ENCODE results near the gene MAP7D3. TPM values are rescaled to one million over a fixed set of nuclear protein-coding genes. Genes with fewer than 3 reads are reported as not detected.
A peak's percentile ranks its signal among the peaks of the same experiment; 100 is the strongest.

The MAP7D3 gene
- total and polyA plus RNA-seq, 12 donors = 5.9 to 14.9 (median 7.9) TPM

DNA sequence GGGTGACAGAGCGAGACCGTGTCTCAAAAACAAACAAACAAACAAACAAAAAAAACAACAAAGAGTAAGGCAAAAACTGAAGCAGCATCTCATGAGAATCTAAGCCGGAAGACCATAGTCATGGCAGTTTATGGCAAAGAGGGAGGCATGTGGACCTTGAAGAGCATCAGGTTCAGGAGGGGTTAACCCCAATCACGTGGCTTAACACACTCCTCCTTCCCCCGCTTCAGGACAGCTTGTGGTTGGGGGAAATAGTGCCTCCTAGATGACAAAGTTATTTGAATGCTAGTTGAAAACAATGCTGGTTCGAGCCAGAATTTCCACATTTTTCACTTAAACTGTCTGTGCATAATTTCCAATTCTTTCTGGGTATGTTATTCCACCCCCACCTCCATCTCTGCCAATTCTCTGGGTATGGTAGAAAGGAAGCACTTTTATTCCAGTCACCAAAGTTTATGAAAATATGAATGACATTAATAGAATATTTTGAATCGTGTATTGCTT lies 11.7 kb upstream of the MAP7D3 start:
- no peak for DNase-seq
- TF ChIP-seq, protein P1, sequence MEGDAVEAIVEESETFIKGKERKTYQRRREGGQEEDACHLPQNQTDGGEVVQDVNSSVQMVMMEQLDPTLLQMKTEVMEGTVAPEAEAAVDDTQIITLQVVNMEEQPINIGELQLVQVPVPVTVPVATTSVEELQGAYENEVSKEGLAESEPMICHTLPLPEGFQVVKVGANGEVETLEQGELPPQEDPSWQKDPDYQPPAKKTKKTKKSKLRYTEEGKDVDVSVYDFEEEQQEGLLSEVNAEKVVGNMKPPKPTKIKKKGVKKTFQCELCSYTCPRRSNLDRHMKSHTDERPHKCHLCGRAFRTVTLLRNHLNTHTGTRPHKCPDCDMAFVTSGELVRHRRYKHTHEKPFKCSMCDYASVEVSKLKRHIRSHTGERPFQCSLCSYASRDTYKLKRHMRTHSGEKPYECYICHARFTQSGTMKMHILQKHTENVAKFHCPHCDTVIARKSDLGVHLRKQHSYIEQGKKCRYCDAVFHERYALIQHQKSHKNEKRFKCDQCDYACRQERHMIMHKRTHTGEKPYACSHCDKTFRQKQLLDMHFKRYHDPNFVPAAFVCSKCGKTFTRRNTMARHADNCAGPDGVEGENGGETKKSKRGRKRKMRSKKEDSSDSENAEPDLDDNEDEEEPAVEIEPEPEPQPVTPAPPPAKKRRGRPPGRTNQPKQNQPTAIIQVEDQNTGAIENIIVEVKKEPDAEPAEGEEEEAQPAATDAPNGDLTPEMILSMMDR (IDR thresholded peaks at IDR 0.05) = no peak
- TF ChIP-seq POLR2A (IDR thresholded peaks at IDR 0.05) = no peak
- H3K9me3 ChIP-seq (replicated peaks in 1 of 3) = no peaks in the 10 kb centered on the region
- H3K36me3 ChIP-seq (replicated peaks in 1 of 2) = no peaks in the 10 kb centered on the region
- no peaks in the 10 kb centered on the region for H3K4me1 ChIP-seq (replicated peaks in 1 of 2)
- 58 to 64% (median 62%) methylated on average over 7 of the region's 7 CpGs for WGBS, 4 donors
- H3K27ac ChIP-seq = peak overlapping the region in 1 of 5 donors; percentile 22
- H3K27me3 ChIP-seq = peaks cover 4% of the 10 kb centered on the region
- no peak overlapping the region for H3K4me3 ChIP-seq
- intact Hi-C loops (cut with DNase I) = no loop called here

DNA sequence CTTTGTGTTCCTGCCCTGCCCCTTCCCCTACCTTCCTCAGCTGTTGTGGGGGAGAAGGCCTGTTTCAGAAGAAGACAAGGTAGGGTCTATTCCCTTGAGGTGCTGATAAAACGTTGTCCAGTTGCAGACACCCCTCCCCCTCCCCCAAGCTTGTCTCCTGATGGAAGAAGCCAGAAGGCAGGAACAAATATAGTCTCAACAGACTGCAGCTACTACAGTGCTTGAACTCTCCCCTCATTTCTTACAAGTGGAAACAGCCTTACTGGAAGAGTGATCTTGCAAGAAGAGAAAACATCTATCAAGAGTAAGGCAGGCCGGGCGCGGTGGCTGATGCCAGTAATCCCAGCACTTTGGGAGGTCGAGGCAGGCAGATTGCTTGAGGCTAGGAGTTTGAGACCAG lies 11.0 kb upstream of the MAP7D3 start:
- Histone ChIP-seq H3K4me1 (replicated peaks in 1 of 2) (no peaks in the 10 kb centered on the region), H3K9me3 (replicated peaks in 1 of 3) (no peaks in the 10 kb centered on the region), H3K36me3 (replicated peaks in 1 of 2) (no peaks in the 10 kb centered on the region), H3K27me3 (peaks cover 4% of the 10 kb centered on the region), H3K4me3 (no peak overlapping the region), H3K27ac (peak overlapping the region in 1 of 5 donors; percentile 22)
- TF ChIP-seq POLR2A (IDR thresholded peaks at IDR 0.05) = no peak
- TF ChIP-seq, protein P1 (IDR thresholded peaks at IDR 0.05) = no peak
- no peak for DNase-seq
- WGBS, 4 donors = 33 to 73% (median 61%) methylated on average over 1 to 5 of the region's 5 CpGs
- intact Hi-C loops (cut with DNase I) = no loop called here

DNA sequence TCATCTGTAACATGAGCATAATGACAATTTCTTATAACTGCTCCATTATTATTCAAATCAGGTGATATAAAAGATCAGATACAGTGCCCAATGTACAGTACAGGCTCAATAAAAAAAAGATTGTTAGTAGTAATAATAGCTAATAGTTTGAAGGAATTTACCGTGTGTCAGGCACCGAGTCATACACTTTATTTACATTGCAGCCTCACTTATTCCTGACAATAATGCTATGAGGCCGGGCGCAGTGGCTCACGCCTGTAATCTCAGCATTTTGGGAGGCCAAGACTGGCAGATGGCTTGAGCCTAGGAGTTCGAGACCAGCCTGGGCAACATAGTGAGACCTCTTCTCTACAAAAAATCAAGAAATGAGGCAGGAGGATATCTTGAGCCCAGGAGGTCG lies 10.1 kb upstream of the MAP7D3 start:
- Histone ChIP-seq H3K36me3 (replicated peaks in 1 of 2) (no peaks in the 10 kb centered on the region), H3K4me3 (no peak overlapping the region), H3K4me1 (replicated peaks in 1 of 2) (no peaks in the 10 kb centered on the region), H3K27me3 (peaks cover 4% of the 10 kb centered on the region), H3K9me3 (replicated peaks in 1 of 3) (no peaks in the 10 kb centered on the region), H3K27ac (peak overlapping the region in 1 of 5 donors; percentile 16)
- no peak for DNase-seq
- 72 to 90% (median 80%) methylated on average over 7 of the region's 7 CpGs for WGBS, 4 donors
- intact Hi-C loops (cut with DNase I) = no loop called here
- TF ChIP-seq POLR2A (IDR thresholded peaks at IDR 0.05) = no peak

DNA sequence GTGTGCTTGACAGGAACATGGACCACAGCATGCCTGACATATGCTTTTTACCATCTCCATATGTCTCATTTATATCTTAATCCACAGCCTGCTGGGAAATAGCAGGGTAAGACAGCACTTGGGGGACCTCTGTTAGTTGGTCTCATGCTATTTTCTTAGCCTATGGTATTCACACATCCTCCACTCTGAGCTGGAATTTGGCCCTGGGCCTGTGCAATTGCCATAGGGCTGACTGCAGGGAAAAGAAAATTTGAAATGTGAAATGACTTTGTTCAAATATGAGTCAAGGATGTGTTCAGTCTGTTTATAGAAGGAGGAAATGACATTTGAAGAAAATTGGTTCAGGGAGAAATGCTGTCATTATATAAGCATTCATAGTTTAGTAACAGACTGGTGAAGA lies 9.6 kb upstream of the MAP7D3 start:
- H3K4me1 ChIP-seq (replicated peaks in 1 of 2) = no peaks in the 10 kb centered on the region
- no peak overlapping the region for H3K4me3 ChIP-seq
- intact Hi-C loops (cut with DNase I) = no loop called here
- TF ChIP-seq, protein P1 (IDR thresholded peaks at IDR 0.05) = no peak
- TF ChIP-seq POLR2A (IDR thresholded peaks at IDR 0.05) = no peak
- H3K9me3 ChIP-seq (replicated peaks in 1 of 3) = no peaks in the 10 kb centered on the region
- H3K36me3 ChIP-seq (replicated peaks in 1 of 2) = no peaks in the 10 kb centered on the region
- H3K27ac ChIP-seq = peak overlapping the region in 1 of 5 donors; percentile 31
- H3K27me3 ChIP-seq = peaks cover 4% of the 10 kb centered on the region
- DNase-seq = no peak

DNA sequence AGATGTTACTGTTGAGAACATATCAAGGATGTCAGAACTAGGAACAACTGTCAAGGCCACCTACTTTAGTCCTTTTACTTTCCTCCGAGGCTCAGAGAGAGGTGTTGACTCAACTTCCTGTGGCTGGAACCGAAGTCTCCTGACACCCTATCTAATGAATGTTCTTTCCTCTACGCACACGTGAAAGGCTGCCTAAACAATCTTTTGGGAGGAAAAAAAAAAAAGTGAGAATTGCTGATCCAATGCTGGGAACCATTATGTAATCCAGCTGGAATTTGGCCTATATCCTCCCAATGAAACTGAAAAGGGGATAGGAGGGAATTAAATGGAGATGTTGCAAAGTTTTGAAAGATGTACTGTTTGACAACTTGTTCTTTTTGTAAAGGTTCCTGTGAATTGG lies 8.3 kb upstream of the MAP7D3 start:
- H3K36me3 ChIP-seq (replicated peaks in 1 of 2) = no peaks in the 10 kb centered on the region
- H3K27ac ChIP-seq = no peak overlapping the region
- H3K4me3 ChIP-seq = no peak overlapping the region
- no peaks in the 10 kb centered on the region for H3K27me3 ChIP-seq
- TF ChIP-seq, protein P1 (IDR thresholded peaks at IDR 0.05) = no peak
- TF ChIP-seq POLR2A (IDR thresholded peaks at IDR 0.05) = no peak
- intact Hi-C loops (cut with DNase I) = no loop called here
- no peaks in the 10 kb centered on the region for H3K4me1 ChIP-seq (replicated peaks in 1 of 2)
- no peak for DNase-seq
- no peaks in the 10 kb centered on the region for H3K9me3 ChIP-seq (replicated peaks in 1 of 3)
- WGBS, 4 donors = 0 to 30% (median 24%) methylated on average over 2 to 4 of the region's 4 CpGs
